Measurements from ENCODE around the gene SLC13A5.

DNA sequence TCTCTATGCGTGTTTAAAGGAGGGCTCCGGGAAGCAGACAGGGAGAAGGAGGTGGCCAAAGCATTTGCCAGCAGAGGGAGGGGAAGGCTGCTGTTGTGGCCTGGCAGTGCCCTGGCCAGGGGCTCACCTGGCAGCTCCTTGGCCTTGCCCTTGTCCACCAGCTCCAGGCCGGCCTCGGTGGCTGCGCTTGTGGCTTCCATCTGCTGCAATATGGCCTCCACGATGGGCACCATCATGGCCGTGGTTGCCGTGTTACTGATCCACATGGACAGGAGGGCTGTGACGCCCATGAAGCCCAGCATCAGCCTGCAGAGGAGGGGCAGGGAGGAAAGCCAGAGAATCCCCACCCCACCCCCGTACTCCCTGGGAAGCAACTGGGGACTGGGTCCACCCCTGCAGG lies 9.4 kb downstream of the SLC13A5 start:
- TF ChIP-seq, protein P1, sequence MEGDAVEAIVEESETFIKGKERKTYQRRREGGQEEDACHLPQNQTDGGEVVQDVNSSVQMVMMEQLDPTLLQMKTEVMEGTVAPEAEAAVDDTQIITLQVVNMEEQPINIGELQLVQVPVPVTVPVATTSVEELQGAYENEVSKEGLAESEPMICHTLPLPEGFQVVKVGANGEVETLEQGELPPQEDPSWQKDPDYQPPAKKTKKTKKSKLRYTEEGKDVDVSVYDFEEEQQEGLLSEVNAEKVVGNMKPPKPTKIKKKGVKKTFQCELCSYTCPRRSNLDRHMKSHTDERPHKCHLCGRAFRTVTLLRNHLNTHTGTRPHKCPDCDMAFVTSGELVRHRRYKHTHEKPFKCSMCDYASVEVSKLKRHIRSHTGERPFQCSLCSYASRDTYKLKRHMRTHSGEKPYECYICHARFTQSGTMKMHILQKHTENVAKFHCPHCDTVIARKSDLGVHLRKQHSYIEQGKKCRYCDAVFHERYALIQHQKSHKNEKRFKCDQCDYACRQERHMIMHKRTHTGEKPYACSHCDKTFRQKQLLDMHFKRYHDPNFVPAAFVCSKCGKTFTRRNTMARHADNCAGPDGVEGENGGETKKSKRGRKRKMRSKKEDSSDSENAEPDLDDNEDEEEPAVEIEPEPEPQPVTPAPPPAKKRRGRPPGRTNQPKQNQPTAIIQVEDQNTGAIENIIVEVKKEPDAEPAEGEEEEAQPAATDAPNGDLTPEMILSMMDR (IDR thresholded peaks at IDR 0.05; ENCODE audit: low read depth, low read length), result no peak
- TF ChIP-seq, protein P2, sequence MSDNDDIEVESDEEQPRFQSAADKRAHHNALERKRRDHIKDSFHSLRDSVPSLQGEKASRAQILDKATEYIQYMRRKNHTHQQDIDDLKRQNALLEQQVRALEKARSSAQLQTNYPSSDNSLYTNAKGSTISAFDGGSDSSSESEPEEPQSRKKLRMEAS (IDR thresholded peaks at IDR 0.05; ENCODE audit: low read depth, low read length), result no peak
- TF ChIP-seq POLR2A (IDR thresholded peaks at IDR 0.05; ENCODE audit: extremely low read depth, insufficient read length) (no peak), MYC (IDR thresholded peaks at IDR 0.05; ENCODE audit: low read depth, low read length) (no peak)

Measured in NB4 (cell line).